Measurements from ENCODE around the gene ATG16L1.
"Not testable (repeated sequence)": the region's sequence is repeated elsewhere in the genome, so short reads cannot be mapped to it uniquely, and the experiment has no call there.

The ATG16L1 gene

GRCh38 chr2:233334915-233335314 is 83.4 kb downstream of the ATG16L1 start:
- DNase-seq (ENCODE audit: low read depth) = no peak

- not testable (repeated sequence) for DNase-seq (ENCODE audit: low read depth)
Observed at GRCh38 chr2:233336091-233336490, 84.6 kb downstream of the ATG16L1 start.

GRCh38 chr2:233336541-233336940 is 85.1 kb downstream of the ATG16L1 start:
- no peak for DNase-seq (ENCODE audit: low read depth)

- DNase-seq (ENCODE audit: low read depth) = no peak
Observed at GRCh38 chr2:233338046-233338445, 86.6 kb downstream of the ATG16L1 start.

GRCh38 chr2:233338812-233339368 is 87.4 kb downstream of the ATG16L1 start:
- no peak for DNase-seq (ENCODE audit: low read depth)

- no peak for DNase-seq (ENCODE audit: low read depth)
Observed at GRCh38 chr2:233339427-233339826, 88.0 kb downstream of the ATG16L1 start.

- DNase-seq (ENCODE audit: low read depth) = no peak
Observed at GRCh38 chr2:233341296-233341695, 89.8 kb downstream of the ATG16L1 start.

GRCh38 chr2:233342301-233342700 is 90.8 kb downstream of the ATG16L1 start:
- DNase-seq (ENCODE audit: low read depth) = no peak

- DNase-seq (ENCODE audit: low read depth) = no peak
Observed at GRCh38 chr2:233343171-233343705, 91.8 kb downstream of the ATG16L1 start.

Data from amniotic epithelial cell (primary cell).